Measurements from ENCODE around the gene SLC18B1. TPM values are rescaled to one million over a fixed set of nuclear protein-coding genes. Genes with fewer than 3 reads are reported as not detected.

Gene SLC18B1
- total and polyA plus RNA-seq, 2 of the 13 experiments (the other 11 are each of a cell fraction or from before 2014, with no cell fraction given), result 11.4 to 13.8 TPM

GRCh38 chr6:132797951-132798868 lies at the start of gene SLC18B1 (continued):
- TF ChIP-seq BCL3 (CRISPR knock-in tag; IDR thresholded peaks at IDR 0.05) (no peak; the same call in 1 of the 2 replicates), CERS6 (CRISPR knock-in tag; IDR thresholded peaks at IDR 0.05) (no peak), IRF1 (CRISPR knock-in tag; IDR thresholded peaks at IDR 0.05; ENCODE audit: low read depth) (no peak), ZNF530 (CRISPR knock-in tag; IDR thresholded peaks at IDR 0.05; ENCODE audit: low read depth) (no peak), ZBTB21 (CRISPR knock-in tag; IDR thresholded peaks at IDR 0.05) (no peak), PHF8 (CRISPR knock-in tag; IDR thresholded peaks at IDR 0.05) (peak; percentile 88), ZFP37 (CRISPR knock-in tag; IDR thresholded peaks at IDR 0.05; ENCODE audit: borderline replicate concordance) (no peak), TAF15 (IDR thresholded peaks at IDR 0.05; ENCODE audit: low read depth, low read length, poor library complexity, severe bottlenecking) (peak; percentile 79), FOXO4 (CRISPR knock-in tag; conservative IDR thresholded peaks at IDR 0.05) (no peak), MAX (IDR thresholded peaks at IDR 0.05) (peak; percentile 71), NCOA1 (CRISPR knock-in tag; IDR thresholded peaks at IDR 0.05) (peak; percentile 53; the same call in 1 of the 2 replicates), POLR2A (IDR thresholded peaks at IDR 0.05; ENCODE audit: insufficient read depth in 1 of 2, low read depth in 2 of 2, low read length in 2 of 2) (peak in 1 of 2 experiments; percentile 69; a peak in 3 of 4 replicates), CCAR2 (optimal IDR thresholded peaks at IDR 0.05; ENCODE audit: low read depth, low read length) (no peak), ESRRA (CRISPR knock-in tag; IDR thresholded peaks at IDR 0.05; ENCODE audit: low read depth) (peak; percentile 57; the same call in 1 of the 2 replicates), MXD1 (CRISPR knock-in tag; IDR thresholded peaks at IDR 0.05) (peak; percentile 72; the same call in 1 of the 2 replicates), ZNF335 (CRISPR knock-in tag; IDR thresholded peaks at IDR 0.05) (peak; percentile 80), ZNF891 (CRISPR knock-in tag; IDR thresholded peaks at IDR 0.05) (peak; percentile 70), NONO (IDR thresholded peaks at IDR 0.05) (no peak), NONO (CRISPR knock-in tag; conservative IDR thresholded peaks at IDR 0.05) (0 out of 2 replicates have a peak, but pooled peaks have one; percentile 26), HOXA5 (CRISPR knock-in tag; IDR thresholded peaks at IDR 0.05) (peak; percentile 45; the same call in 1 of the 2 replicates), ZNF101 (CRISPR knock-in tag; IDR thresholded peaks at IDR 0.05; ENCODE audit: borderline replicate concordance, low read depth) (no peak), DRAP1 (CRISPR knock-in tag; IDR thresholded peaks at IDR 0.05) (0 out of 2 replicates have a peak, but pooled peaks have one; percentile 18), ELF1 (CRISPR knock-in tag; IDR thresholded peaks at IDR 0.05) (peak; percentile 18; the same call in 1 of the 2 replicates)

All from HepG2 (cell line).